Keratinocyte (primary cell): ENCODE measurements around the gene FMNL2. TPM values are rescaled to one million over a fixed set of nuclear protein-coding genes. Genes with fewer than 3 reads are reported as not detected.

Experiments used
- DNase-seq: peaks from one replicate; pipeline ENCODE4 v3.0.0-alpha.2; 2011; ENCODE audit warnings: low read depth, missing footprints, low spot score
- FAIRE-seq: peaks from 2 replicates; lab custom pipeline; 2011; peaks lifted over from hg19 to GRCh38; lab: Jason Lieb, UNC
- H2AFZ ChIP-seq: 2 replicates; pipeline ENCODE4 v1.6.0; 2012; ENCODE audit warnings: low read length, control low read depth, inconsistent platforms; ENCODE audit not compliant: control insufficient read depth
- H3K27ac ChIP-seq: 2 replicates; pipeline ENCODE4 v1.5.1; 2011; ENCODE audit warnings: low read length; ENCODE audit not compliant: control insufficient read depth, insufficient read depth
- H3K27me3 ChIP-seq: 3 replicates; pipeline ENCODE4 v1.6.0; 2011; ENCODE audit warnings: low read length; ENCODE audit not compliant: control insufficient read depth, insufficient read depth; ENCODE audit errors: extremely low read depth
- H3K36me3 ChIP-seq, 2 experiments: 2 replicates in 1 of 2; 3 replicates in 1 of 2; pipeline ENCODE4 v1.5.1; 2011; ENCODE audit warnings: low read length in 2 of 2, mild to moderate bottlenecking in 1 of 2; ENCODE audit not compliant: control insufficient read depth in 2 of 2, insufficient read depth in 2 of 2; ENCODE audit errors: extremely low read depth in 1 of 2
- H3K4me1 ChIP-seq: 3 replicates; pipeline ENCODE4 v1.5.1; 2011; ENCODE audit warnings: low read length; ENCODE audit not compliant: control insufficient read depth, insufficient read depth; ENCODE audit errors: extremely low read depth
- H3K4me2 ChIP-seq: 3 replicates; pipeline ENCODE4 v1.6.0; 2011; ENCODE audit warnings: low read depth, low read length; ENCODE audit not compliant: control insufficient read depth, insufficient read depth; ENCODE audit errors: extremely low read depth
- H3K4me3 ChIP-seq, 3 experiments: fragments of 200-600 bp in 1 of 3; sonication (generic) in 1 of 3; 2 replicates in 2 of 3; 3 replicates in 1 of 3; pipeline ENCODE4 v1.5.1; 2011 to 2016; ENCODE audit warnings: low read length in 3 of 3, mild to moderate bottlenecking in 3 of 3, control low read depth in 2 of 3, inconsistent platforms in 1 of 3, low read depth in 1 of 3, mixed read lengths in 1 of 3, mixed run types in 1 of 3, moderate library complexity in 1 of 3; ENCODE audit not compliant: control insufficient read depth in 2 of 3, insufficient read depth in 2 of 3; ENCODE audit errors: extremely low read depth in 1 of 3
- H3K79me2 ChIP-seq: 2 replicates; pipeline ENCODE4 v1.6.0; 2012; ENCODE audit warnings: low read length; ENCODE audit not compliant: control insufficient read depth, insufficient read depth
- H3K9ac ChIP-seq: 3 replicates; pipeline ENCODE4 v1.6.0; 2011; ENCODE audit warnings: low read length; ENCODE audit not compliant: control insufficient read depth, insufficient read depth; ENCODE audit errors: extremely low read depth
- H3K9me1 ChIP-seq: 3 replicates; pipeline ENCODE4 v1.6.0; 2011; ENCODE audit warnings: low read length; ENCODE audit not compliant: control insufficient read depth, insufficient read depth; ENCODE audit errors: extremely low read depth
- H3K9me3 ChIP-seq: 2 replicates; pipeline ENCODE4 v1.5.1; 2012; ENCODE audit warnings: low read depth, low read length; ENCODE audit not compliant: control insufficient read depth
- H4K20me1 ChIP-seq: 3 replicates; pipeline ENCODE4 v1.6.0; 2011; ENCODE audit warnings: low read length; ENCODE audit not compliant: control insufficient read depth, insufficient read depth; ENCODE audit errors: extremely low read depth
- EZH2 ChIP-seq: IDR thresholded peaks from one replicate; pipeline ENCODE4 v1.6.1; 2012; ENCODE audit warnings: inconsistent platforms, mild to moderate bottlenecking, low read length, moderate library complexity
- dilution Hi-C: fragments of 300-500 bp; cut with MboI; formaldehyde crosslinking; loops from one replicate; pipeline ENCODE4 v1.7.0; 2020; ENCODE audit warnings: low sequenced_read_pairs; ENCODE audit not compliant: extremely low pct_ligation_motif_present
- polyA plus RNA-seq, 5 experiments: library from polyadenylated mRNA; depleted of rRNA in 3 of 5; stranded (reverse) in 3 of 5; stranded (forward) in 1 of 5; unstranded in 1 of 5; fragments of >200 nt; gene quantifications; 1 replicate in 1 of 5; 2 replicates in 3 of 5; 3 replicates in 1 of 5; pipeline versions ENCODE4 v1.2.1 to v1.2.3, GENCODE V29; 2011 to 2012; ENCODE audit warnings: missing spikeins in 2 of 5, low read depth in 1 of 5, low replicate concordance in 1 of 5
- TF ChIP-seq, protein P1 (sequence below), 3 experiments: IDR thresholded peaks in 1 of 3; conservative IDR thresholded peaks in 1 of 3; optimal IDR thresholded peaks in 1 of 3; 2 replicates in 2 of 3; 3 replicates in 1 of 3; pipeline versions ENCODE3 to v1.5.1; 2011; ENCODE audit warnings: low read length in 3 of 3, mild to moderate bottlenecking in 3 of 3, moderate library complexity in 2 of 3, control low read depth in 1 of 3, inconsistent platforms in 1 of 3; ENCODE audit not compliant: insufficient read depth in 2 of 3; ENCODE audit errors: extremely low read depth in 1 of 3

Gene FMNL2
- polyA plus RNA-seq, 1 donor (not counting 4 experiments of a cell fraction or from before 2014, with no cell fraction given): 62.7 TPM

DNA sequence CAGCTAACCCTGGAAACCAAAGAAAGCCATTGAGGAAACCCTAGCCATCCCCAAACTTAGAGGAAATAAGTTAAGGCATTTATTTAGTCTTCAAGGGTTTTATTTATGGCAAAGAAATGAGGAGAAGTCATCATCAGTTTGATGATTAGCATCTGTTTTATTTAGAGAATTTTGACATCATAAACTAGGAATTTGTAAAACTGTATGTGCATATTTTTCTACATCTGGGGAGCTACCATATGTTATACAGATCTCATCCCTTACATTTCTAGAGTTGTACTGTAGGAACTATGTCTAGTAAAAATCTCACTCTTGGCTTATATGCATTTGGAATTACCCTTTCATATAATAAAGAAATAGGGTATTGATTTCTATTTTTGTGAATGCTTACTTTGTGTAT lies 48.7 kb downstream of the FMNL2 start:
- dilution Hi-C loops: no loop called here

DNA sequence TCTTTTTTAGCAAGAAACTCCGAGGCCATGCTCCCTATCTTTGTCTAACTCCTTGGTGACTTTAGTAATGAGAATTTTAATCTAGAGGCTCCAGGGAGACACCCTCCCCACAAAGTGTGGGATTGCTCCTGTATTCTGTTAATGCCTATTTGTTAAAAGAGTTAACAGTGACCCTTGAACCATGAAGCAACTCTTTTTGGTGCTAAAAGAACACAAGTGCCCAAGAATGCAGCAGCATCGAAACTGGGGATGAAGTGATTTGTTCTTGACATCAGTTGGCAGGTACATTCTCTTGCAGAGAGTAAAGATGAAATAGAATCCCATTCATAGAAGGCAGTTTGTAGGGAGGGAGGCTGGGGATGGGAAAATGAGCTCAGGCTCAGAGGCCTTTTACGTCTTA lies 50.0 kb downstream of the FMNL2 start:
- H4K20me1 ChIP-seq: peaks cover 6% of the 10 kb centered on the region

More for the DNA sequence above, 48.7 kb downstream of the FMNL2 start:
- DNase-seq (no peak), FAIRE-seq (no peak)
- Histone ChIP-seq H3K79me2 (peaks cover 95% of the 10 kb centered on the region), H3K9me1 (peaks cover 3% of the 10 kb centered on the region), H3K27ac (no peak overlapping the region), H3K4me3 (no peak overlapping the region), H3K4me2 (no peak overlapping the region), H3K9me3 (no peaks in the 10 kb centered on the region), H4K20me1 (peaks cover 6% of the 10 kb centered on the region), H2AFZ (no peak overlapping the region), H3K27me3 (no peaks in the 10 kb centered on the region), H3K36me3 (no peaks in the 10 kb centered on the region), H3K9ac (no peak overlapping the region), H3K4me1 (no peaks in the 10 kb centered on the region)
- no peak for TF ChIP-seq EZH2
- TF ChIP-seq, protein P1, sequence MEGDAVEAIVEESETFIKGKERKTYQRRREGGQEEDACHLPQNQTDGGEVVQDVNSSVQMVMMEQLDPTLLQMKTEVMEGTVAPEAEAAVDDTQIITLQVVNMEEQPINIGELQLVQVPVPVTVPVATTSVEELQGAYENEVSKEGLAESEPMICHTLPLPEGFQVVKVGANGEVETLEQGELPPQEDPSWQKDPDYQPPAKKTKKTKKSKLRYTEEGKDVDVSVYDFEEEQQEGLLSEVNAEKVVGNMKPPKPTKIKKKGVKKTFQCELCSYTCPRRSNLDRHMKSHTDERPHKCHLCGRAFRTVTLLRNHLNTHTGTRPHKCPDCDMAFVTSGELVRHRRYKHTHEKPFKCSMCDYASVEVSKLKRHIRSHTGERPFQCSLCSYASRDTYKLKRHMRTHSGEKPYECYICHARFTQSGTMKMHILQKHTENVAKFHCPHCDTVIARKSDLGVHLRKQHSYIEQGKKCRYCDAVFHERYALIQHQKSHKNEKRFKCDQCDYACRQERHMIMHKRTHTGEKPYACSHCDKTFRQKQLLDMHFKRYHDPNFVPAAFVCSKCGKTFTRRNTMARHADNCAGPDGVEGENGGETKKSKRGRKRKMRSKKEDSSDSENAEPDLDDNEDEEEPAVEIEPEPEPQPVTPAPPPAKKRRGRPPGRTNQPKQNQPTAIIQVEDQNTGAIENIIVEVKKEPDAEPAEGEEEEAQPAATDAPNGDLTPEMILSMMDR (optimal IDR thresholded peaks at IDR 0.05 in 1 of 3, IDR thresholded peaks at IDR 0.05 in 1 of 3, conservative IDR thresholded peaks at IDR 0.05 in 1 of 3; ENCODE audit: extremely low read depth in 1 of 3, insufficient read depth in 2 of 3, low read length in 3 of 3): no peak

More for the DNA sequence above, 50.0 kb downstream of the FMNL2 start:
- H2AFZ ChIP-seq: no peak overlapping the region
- H3K4me1 ChIP-seq: no peaks in the 10 kb centered on the region
- H3K4me3 ChIP-seq: no peak overlapping the region
- no peak for FAIRE-seq
- no peak for DNase-seq
- H3K27me3 ChIP-seq: no peaks in the 10 kb centered on the region
- no peak overlapping the region for H3K27ac ChIP-seq
- peaks cover 0 to 4% of the 10 kb centered on the region in 2 experiments for H3K36me3 ChIP-seq
- H3K79me2 ChIP-seq: peaks cover 94% of the 10 kb centered on the region
- TF ChIP-seq, protein P1 (optimal IDR thresholded peaks at IDR 0.05 in 1 of 3, IDR thresholded peaks at IDR 0.05 in 1 of 3, conservative IDR thresholded peaks at IDR 0.05 in 1 of 3; ENCODE audit: extremely low read depth in 1 of 3, insufficient read depth in 2 of 3, low read length in 3 of 3): no peak
- TF ChIP-seq EZH2: no peak
- H3K9ac ChIP-seq: no peak overlapping the region
- H3K9me1 ChIP-seq: no peaks in the 10 kb centered on the region
- H3K4me2 ChIP-seq: no peak overlapping the region
- no peaks in the 10 kb centered on the region for H3K9me3 ChIP-seq
- dilution Hi-C loops: no loop called here
